Neural progenitor cell (in vitro differentiated cells): ENCODE results near the gene IRX1. TPM values are rescaled to one million over a fixed set of nuclear protein-coding genes. Genes with fewer than 3 reads are reported as not detected.

Source experiments
- DNase-seq: peaks from one replicate; pipeline ENCODE4 v3.0.0-alpha.2; 2016; ENCODE audit warnings: low spot score
- H2AFZ ChIP-seq: fragments of 200-600 bp; sonication (generic); replicated peaks from 2 replicates; pipeline ENCODE4 v1.6.1; 2016; ENCODE audit warnings: antibody characterized with exemption
- H3F3A ChIP-seq: fragments of 200-600 bp; sonication (generic); 2 replicates; pipeline ENCODE4 v1.6.1; 2016; ENCODE audit warnings: antibody characterized with exemption, low read depth
- H3K27ac ChIP-seq: fragments of 200-600 bp; sonication (generic); 2 replicates; pipeline ENCODE4 v1.5.1; 2016; ENCODE audit warnings: mild to moderate bottlenecking
- H3K27me3 ChIP-seq: fragments of 200-600 bp; sonication (generic); 2 replicates; pipeline ENCODE4 v1.6.1; 2016; ENCODE audit warnings: mild to moderate bottlenecking, moderate library complexity
- H3K36me3 ChIP-seq: fragments of 200-600 bp; sonication (generic); 2 replicates; pipeline ENCODE4 v1.5.1; 2016
- H3K4me1 ChIP-seq: fragments of 200-600 bp; sonication (generic); 2 replicates; pipeline ENCODE4 v1.6.1; 2016; ENCODE audit warnings: mixed run types
- H3K4me2 ChIP-seq: fragments of 200-600 bp; sonication (generic); 2 replicates; pipeline ENCODE4 v1.6.1; 2016
- H3K4me3 ChIP-seq: fragments of 200-600 bp; sonication (generic); 2 replicates; pipeline ENCODE4 v1.5.1; 2016
- H3K79me2 ChIP-seq: fragments of 200-600 bp; sonication (generic); 2 replicates; pipeline ENCODE4 v1.6.1; 2016; ENCODE audit warnings: low read depth
- H3K9ac ChIP-seq: fragments of 200-600 bp; sonication (generic); 2 replicates; pipeline ENCODE4 v1.6.1; 2016
- H3K9me3 ChIP-seq: fragments of 200-600 bp; sonication (generic); 2 replicates; pipeline ENCODE4 v1.5.1; 2016; ENCODE audit warnings: low read depth
- H4K20me1 ChIP-seq: fragments of 200-600 bp; sonication (generic); 2 replicates; pipeline ENCODE4 v1.6.1; 2016; ENCODE audit warnings: low read depth
- H3K27ac Mint-ChIP-seq: 3 replicates; pipeline ENCODE4 v1.8.0; 2021; ENCODE audit warnings: mixed read lengths
- H3K27me3 Mint-ChIP-seq: 2 replicates; pipeline ENCODE4 v1.8.0; 2022; ENCODE audit warnings: low read depth, mild to moderate bottlenecking, inconsistent platforms, moderate library complexity, mixed read lengths; ENCODE audit not compliant: insufficient read depth
- H3K36me3 Mint-ChIP-seq: 3 replicates; pipeline ENCODE4 v1.8.0; 2021; ENCODE audit warnings: mixed read lengths
- H3K4me1 Mint-ChIP-seq: 3 replicates; pipeline ENCODE4 v1.8.0; 2021; ENCODE audit warnings: mixed read lengths
- H3K4me3 Mint-ChIP-seq: 3 replicates; pipeline ENCODE4 v1.8.0; 2021; ENCODE audit warnings: mild to moderate bottlenecking, moderate library complexity, mixed read lengths
- H3K9me3 Mint-ChIP-seq: 3 replicates; pipeline ENCODE4 v1.8.0; 2020; ENCODE audit warnings: mixed read lengths
- CTCF ChIP-seq: fragments of 200-600 bp; sonication (generic); IDR thresholded peaks from 2 replicates; pipeline ENCODE4 v1.5.1; 2017; ENCODE audit warnings: antibody characterized with exemption, mild to moderate bottlenecking
- EZH2 ChIP-seq: fragments of 200-600 bp; sonication (generic); IDR thresholded peaks from 2 replicates; pipeline ENCODE4 v1.6.1; 2017; ENCODE audit warnings: antibody characterized with exemption, mild to moderate bottlenecking, moderate library complexity
- EZH2phosphoT487 ChIP-seq: fragments of 200-600 bp; sonication (generic); IDR thresholded peaks from 2 replicates; pipeline ENCODE4 v1.6.1; 2017; ENCODE audit warnings: antibody characterized with exemption
- total RNA-seq: library from RNA; depleted of rRNA; stranded (reverse); fragments of >200 nt; gene quantifications from 2 replicates; pipeline ENCODE4 v1.2.3, GENCODE V29; 2015; ENCODE audit warnings: low replicate concordance

IRX1 gene
- total RNA-seq, 1 donor from 2014 or later: 0.95 TPM

GRCh38 chr5:3625626-3626025 lies 30.0 kb downstream of the IRX1 start:
- DNase-seq: no peak
- no peaks in the 10 kb centered on the region for H3K36me3 ChIP-seq
- TF ChIP-seq EZH2: no peak
- H2AFZ ChIP-seq: no peak overlapping the region
- no peaks in the 10 kb centered on the region for H3K9me3 ChIP-seq
- H3F3A ChIP-seq: no peaks in the 10 kb centered on the region
- no peaks in the 10 kb centered on the region for H3K4me1 ChIP-seq
- no peaks in the 10 kb centered on the region for H4K20me1 ChIP-seq
- no peaks in the 10 kb centered on the region for H3K79me2 ChIP-seq
- no peak overlapping the region for H3K4me2 ChIP-seq
- H3K9ac ChIP-seq: no peak overlapping the region
- no peaks in the 10 kb centered on the region for H3K27me3 ChIP-seq
- H3K4me1 Mint-ChIP-seq: no peaks in the 10 kb centered on the region
- no peaks in the 10 kb centered on the region for H3K9me3 Mint-ChIP-seq
- no peak overlapping the region for H3K4me3 ChIP-seq
- H3K36me3 Mint-ChIP-seq: no peaks in the 10 kb centered on the region
- H3K27me3 Mint-ChIP-seq: peaks cover 7% of the 10 kb centered on the region
- H3K4me3 Mint-ChIP-seq: no peak overlapping the region
- no peak overlapping the region for H3K27ac ChIP-seq
- no peak overlapping the region for H3K27ac Mint-ChIP-seq

DNA sequence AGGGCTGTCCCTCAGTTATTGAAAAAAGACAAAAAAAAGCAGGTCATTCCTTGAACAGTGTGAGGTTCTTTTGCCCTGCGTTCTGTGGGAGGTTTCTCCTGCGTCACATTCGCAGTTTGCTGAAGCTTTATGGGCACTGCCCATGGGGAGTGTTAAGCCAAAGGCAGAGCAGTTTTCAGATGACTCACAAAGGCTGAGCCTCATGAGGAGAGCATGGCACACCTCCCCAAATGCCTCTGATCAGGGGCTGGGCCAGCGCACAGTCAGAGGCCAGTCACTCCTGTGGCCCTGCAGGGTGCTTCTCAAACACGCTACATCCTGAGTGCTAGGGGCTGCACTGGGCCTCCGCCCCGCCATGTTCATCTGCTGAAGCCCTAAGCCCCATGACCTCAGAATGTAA lies 38.4 kb downstream of the IRX1 start:
- no peak overlapping the region for H2AFZ ChIP-seq

DNA sequence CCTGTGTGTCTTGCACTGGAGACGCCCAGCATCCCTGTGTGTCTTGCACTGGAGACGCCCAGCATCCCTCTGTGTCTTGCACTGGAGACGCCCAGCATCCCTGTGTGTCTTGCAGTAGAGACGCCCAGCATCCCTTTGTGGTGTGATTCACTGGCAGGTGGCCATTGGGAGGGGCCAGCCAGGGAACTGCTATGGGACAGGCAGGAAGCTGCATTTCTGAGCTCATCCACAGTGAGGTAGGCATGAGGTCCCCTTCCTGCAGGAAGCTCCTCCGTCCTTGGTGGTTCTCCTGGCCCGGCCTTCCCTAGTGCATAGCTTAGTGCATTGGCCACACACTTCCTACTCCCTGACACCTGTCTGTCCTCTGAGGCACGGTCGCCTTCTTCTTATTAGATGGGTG lies 43.5 kb downstream of the IRX1 start:
- no peak for TF ChIP-seq EZH2phosphoT487
- TF ChIP-seq CTCF: no peak
- TF ChIP-seq EZH2: no peak
- H3K36me3 ChIP-seq: no peaks in the 10 kb centered on the region
- H3F3A ChIP-seq: no peaks in the 10 kb centered on the region
- no peak overlapping the region for H3K4me2 ChIP-seq
- H3K4me1 Mint-ChIP-seq: peaks cover 8% of the 10 kb centered on the region
- H2AFZ ChIP-seq: no peak overlapping the region
- no peak overlapping the region for H3K4me3 Mint-ChIP-seq
- H3K4me1 ChIP-seq: no peaks in the 10 kb centered on the region
- H3K79me2 ChIP-seq: no peaks in the 10 kb centered on the region
- H4K20me1 ChIP-seq: no peaks in the 10 kb centered on the region
- peaks cover 2% of the 10 kb centered on the region for H3K27me3 Mint-ChIP-seq
- no peaks in the 10 kb centered on the region for H3K36me3 Mint-ChIP-seq
- H3K27ac Mint-ChIP-seq: no peak overlapping the region
- H3K4me3 ChIP-seq: no peak overlapping the region
- H3K9me3 Mint-ChIP-seq: peaks cover 6% of the 10 kb centered on the region
- H3K9me3 ChIP-seq: no peaks in the 10 kb centered on the region
- H3K27me3 ChIP-seq: no peaks in the 10 kb centered on the region
- H3K27ac ChIP-seq: no peak overlapping the region
- no peak for DNase-seq
- H3K9ac ChIP-seq: no peak overlapping the region

More for the DNA sequence above, 38.4 kb downstream of the IRX1 start:
- no peaks in the 10 kb centered on the region for H3K9me3 ChIP-seq
- no peaks in the 10 kb centered on the region for H3K36me3 ChIP-seq
- no peaks in the 10 kb centered on the region for H3K27me3 ChIP-seq
- H3K36me3 Mint-ChIP-seq: no peaks in the 10 kb centered on the region
- H3K4me3 Mint-ChIP-seq: no peak overlapping the region
- H3K4me3 ChIP-seq: no peak overlapping the region
- no peak overlapping the region for H3K9ac ChIP-seq
- no peaks in the 10 kb centered on the region for H3F3A ChIP-seq
- no peaks in the 10 kb centered on the region for H3K79me2 ChIP-seq
- no peak for DNase-seq
- H3K4me2 ChIP-seq: no peak overlapping the region
- H3K27ac ChIP-seq: no peak overlapping the region
- H4K20me1 ChIP-seq: no peaks in the 10 kb centered on the region
- H3K27ac Mint-ChIP-seq: no peak overlapping the region
- peaks cover 7% of the 10 kb centered on the region for H3K27me3 Mint-ChIP-seq
- no peaks in the 10 kb centered on the region for H3K4me1 Mint-ChIP-seq
- H3K4me1 ChIP-seq: no peaks in the 10 kb centered on the region
- TF ChIP-seq CTCF: no peak
- TF ChIP-seq EZH2phosphoT487: no peak
- TF ChIP-seq EZH2: no peak
- H3K9me3 Mint-ChIP-seq: peaks cover 6% of the 10 kb centered on the region

DNA sequence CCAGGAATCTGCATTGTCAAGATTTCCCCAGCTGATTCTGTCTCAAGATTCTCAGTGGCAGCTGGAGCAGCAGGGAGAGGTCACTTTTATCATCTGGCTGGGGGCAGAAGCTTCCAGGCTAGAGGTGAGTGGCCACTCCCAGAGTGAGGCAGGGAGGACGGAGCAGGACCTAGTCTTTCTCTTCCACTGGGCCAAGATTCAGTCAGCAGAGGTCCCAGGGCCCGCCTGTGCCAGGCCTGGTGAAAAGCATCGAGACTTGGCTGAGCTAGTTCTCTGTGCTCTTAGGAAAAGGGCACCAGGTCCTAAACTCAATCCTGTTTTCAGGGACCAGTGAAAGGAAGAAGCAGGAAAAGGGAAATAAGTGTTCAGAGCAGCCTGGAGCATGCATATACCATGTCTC lies 46.6 kb downstream of the IRX1 start:
- Mint-ChIP-seq H3K27ac (no peak overlapping the region), H3K9me3 (no peaks in the 10 kb centered on the region), H3K4me1 (peaks cover 8% of the 10 kb centered on the region), H3K36me3 (no peaks in the 10 kb centered on the region), H3K27me3 (no peaks in the 10 kb centered on the region), H3K4me3 (no peak overlapping the region)
- Histone ChIP-seq H2AFZ (no peak overlapping the region), H3K4me1 (no peaks in the 10 kb centered on the region), H3K27me3 (no peaks in the 10 kb centered on the region), H3K9me3 (no peaks in the 10 kb centered on the region), H3K9ac (no peak overlapping the region), H3K27ac (no peak overlapping the region), H4K20me1 (no peaks in the 10 kb centered on the region), H3K4me2 (no peak overlapping the region), H3K79me2 (no peaks in the 10 kb centered on the region), H3K4me3 (no peak overlapping the region), H3K36me3 (no peaks in the 10 kb centered on the region), H3F3A (no peaks in the 10 kb centered on the region)
- no peak for DNase-seq
- TF ChIP-seq CTCF: no peak
- no peak for TF ChIP-seq EZH2
- no peak for TF ChIP-seq EZH2phosphoT487
